HepG2 (cell line): ENCODE results near the gene ADAP2.

ENCODE experiments used
- CEBPB ChIP-seq: IDR thresholded peaks from 2 replicates; pipeline ENCODE4 v1.6.1; 2011; ENCODE audit warnings: low read depth, low read length, improper control_type of control experiment, borderline replicate concordance
- EZH2 ChIP-seq: conservative IDR thresholded peaks from 2 replicates; pipeline ENCODE4 v1.6.1; 2012; ENCODE audit warnings: mild to moderate bottlenecking, low read depth, low read length, moderate library complexity

DNA sequence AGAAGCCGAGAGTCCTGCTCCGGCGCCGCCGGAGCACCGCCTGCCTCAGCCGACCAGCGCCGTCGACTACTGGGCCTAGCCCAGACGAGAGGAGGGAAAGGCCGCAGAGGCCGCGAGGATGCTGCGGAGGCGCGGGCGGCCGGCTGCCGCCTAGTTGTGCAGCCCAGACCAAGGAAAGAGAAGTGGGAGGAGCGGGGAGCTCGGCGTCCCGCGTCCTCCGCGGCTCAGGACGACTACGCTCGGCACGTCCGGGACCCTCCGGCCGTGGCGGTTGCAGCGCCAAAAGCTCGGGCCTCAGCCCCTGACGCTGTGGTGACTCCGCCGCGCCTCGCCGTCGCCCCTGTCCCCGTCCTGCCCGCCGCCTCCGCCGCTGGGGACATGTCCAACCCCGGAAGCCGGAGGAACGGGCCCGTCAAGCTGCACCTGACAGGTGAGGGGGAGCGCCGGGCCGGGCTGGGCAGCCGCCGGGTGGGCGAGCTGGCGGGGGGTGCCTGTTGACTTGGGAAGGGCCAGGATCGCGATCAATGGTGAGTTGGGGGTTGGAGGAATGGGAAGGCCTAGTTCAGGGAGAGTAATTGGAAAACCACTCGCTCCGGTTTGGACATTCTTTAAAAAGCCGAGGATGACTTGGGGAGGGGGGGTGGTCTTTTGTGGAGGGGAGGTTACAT is 86.8 kb downstream of the ADAP2 start:
- TF ChIP-seq CEBPB, result no peak
- 0 out of 2 replicates have a peak, but pooled peaks have one; percentile 76 for TF ChIP-seq EZH2
